Fibroblast of skin of right biceps (primary cell): ENCODE data around the gene GYPE.
"Not testable (repeated sequence)": the region's sequence is repeated elsewhere in the genome, so short reads cannot be mapped to it uniquely, and the experiment has no call there.

Experiments
- DNase-seq: peaks from one replicate; pipeline ENCODE4 v3.0.0-alpha.2; 2013

GYPE gene

DNA sequence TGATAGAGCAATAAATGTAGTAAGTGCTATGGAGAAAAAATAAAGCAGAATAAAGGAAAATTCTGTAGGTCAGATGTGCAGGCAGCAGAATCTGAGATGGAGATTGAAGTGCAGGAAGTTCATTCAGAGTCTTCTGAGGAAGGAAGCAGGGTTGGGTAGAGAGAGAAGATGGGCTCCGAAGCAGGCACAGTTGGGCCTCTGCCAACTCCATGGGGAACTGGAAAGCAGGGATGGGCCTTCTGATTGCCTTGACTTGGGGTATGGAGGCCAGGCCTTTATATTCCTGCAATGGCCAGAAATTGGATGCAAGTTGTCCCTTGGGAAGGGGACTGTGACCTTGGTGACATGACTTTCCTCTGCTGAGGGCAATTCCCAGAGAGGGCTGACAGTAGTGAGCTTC, 42.6 kb downstream of the GYPE start:
- DNase-seq: not testable (repeated sequence)

GRCh38 chr4:143858456-143858855, 46.9 kb downstream of the GYPE start:
- DNase-seq: peak; percentile 6

DNA sequence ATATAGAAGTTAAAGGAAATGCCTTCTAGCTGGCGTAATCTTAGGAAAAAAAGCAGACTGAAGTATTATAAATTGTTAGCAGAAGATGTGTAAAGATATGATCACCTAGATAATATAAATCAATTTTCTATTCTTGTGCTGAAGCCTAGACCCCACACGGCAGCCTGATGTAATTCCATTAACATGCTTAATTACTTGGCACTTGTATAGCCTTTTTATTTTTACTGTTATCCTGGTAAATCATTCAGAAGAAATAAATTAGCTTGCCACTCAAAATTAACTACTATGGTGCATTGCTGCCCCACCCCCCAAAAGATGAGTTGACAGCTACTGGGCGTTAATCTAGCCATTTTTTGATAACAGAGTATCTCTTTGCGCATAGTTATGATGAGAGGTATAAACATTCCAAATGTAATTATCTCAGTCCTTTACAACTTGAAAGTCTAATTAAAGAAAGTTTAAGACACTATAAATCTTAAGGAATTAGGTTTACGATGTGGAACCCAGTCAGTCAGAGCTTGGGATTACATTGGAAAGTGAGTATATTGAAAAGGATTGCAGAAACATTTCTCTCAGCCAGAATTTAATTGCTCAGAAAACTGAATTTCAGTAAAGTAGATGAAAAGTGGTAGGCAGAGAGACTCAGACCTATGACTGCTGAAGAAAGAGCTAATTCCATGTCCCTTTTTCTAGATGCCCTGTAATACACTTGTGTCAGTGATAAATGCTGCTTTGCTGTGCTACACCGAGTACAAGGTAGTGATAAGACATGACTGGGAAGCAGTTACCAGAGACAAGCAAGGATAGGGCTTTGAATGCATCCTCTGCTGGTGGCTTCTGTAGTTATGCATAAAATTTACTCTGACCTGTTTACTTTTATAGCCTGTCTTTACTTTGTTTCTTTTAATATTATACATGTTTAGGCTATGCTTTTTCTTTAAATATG, 47.7 kb downstream of the GYPE start:
- DNase-seq: not testable (repeated sequence)

GRCh38 chr4:143856017-143856557, 49.3 kb downstream of the GYPE start:
- DNase-seq: not testable (repeated sequence)

DNA sequence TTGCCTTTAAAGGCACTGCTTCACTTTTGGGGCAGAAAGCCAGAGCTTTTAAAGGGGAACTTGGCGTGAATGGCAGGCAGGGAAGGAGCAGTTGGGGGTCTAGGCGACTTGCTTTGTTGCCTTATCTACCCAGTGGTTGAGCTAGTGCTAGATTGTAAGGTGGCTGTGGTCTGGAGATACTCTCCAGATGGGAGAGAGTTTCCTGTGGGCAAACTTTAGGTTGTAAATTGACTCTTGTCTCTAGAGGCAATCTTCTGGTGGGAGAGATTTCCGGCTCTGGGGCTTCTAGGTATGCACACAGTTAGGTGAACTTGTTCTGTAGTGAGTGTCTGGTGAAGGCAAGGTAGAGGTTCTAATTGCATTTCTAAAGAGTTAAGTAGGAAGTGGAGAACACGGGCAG, 50.7 kb downstream of the GYPE start:
- not testable (repeated sequence) for DNase-seq

- not testable (repeated sequence) for DNase-seq
Observed at GRCh38 chr4:143849296-143849695, 56.1 kb downstream of the GYPE start.

- not testable (repeated sequence) for DNase-seq
Observed at GRCh38 chr4:143843506-143843832, 61.9 kb downstream of the GYPE start.

- DNase-seq: not testable (repeated sequence)
Observed at GRCh38 chr4:143842624-143843505, 62.5 kb downstream of the GYPE start.

DNA sequence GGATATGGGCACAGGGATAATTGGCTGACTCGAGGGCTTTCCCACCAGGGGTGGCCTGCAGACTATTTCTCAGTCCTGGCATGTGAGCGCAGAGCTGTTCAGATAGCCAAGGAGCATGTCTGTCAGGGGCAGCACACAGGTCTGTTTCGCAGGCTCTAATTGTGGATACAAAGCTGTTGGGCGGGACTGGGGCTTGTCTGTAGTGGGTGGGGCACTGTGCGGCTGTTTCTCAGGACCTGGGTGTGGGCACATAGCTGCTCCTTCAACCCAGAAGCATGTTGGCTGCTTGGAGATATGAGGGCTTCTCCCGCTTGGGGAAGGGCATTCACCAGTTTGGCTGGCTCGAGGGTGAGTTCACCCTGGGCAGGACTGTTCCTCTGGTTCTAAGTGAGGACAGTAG, 65.9 kb downstream of the GYPE start:
- DNase-seq: not testable (repeated sequence)

DNA sequence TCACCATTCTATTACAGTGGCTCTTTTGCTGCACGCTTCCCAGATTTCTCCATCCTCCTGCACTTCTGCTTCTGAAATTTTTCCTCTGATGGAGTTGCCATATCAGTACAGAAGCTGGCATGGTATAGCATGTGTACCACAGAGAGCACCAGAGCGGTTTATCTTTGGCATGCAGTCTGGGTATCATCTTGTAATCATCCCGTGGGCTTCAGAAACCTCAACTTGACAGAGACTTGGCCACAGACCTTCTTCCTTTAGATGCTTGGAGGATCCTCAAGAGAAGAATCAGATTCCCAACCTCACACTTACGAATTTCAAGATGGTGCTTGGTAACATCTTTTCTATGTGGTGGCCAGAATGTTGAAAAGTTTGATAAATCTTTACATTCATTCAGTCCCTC, 71.2 kb downstream of the GYPE start:
- not testable (repeated sequence) for DNase-seq

- DNase-seq: not testable (repeated sequence)
Observed at GRCh38 chr4:143833676-143834075, 71.7 kb downstream of the GYPE start.

- not testable (repeated sequence) for DNase-seq
Observed at GRCh38 chr4:143830576-143830975, 74.8 kb downstream of the GYPE start.

DNA sequence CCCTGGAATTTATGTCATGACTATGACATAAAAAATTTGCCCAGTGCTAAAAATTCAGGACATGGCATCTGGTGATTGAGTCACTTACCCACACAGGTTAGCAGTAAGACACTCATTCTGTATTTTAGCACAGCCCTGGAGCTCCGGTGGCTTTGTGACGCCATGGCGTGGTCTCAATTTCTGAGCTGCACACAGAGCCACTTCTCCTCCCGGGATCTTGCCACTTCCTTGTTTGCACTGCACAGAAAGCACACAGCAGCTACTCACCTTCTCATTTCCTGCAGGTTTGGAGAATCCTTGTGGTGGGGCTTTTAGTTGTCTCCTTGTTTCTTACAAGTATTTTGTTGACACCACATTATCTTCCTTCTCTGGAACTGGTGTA, 76.1 kb downstream of the GYPE start:
- DNase-seq: not testable (repeated sequence)
